K562 (cell line): ENCODE data around the gene S100A1. TPM values are rescaled to one million over a fixed set of nuclear protein-coding genes. Genes with fewer than 3 reads are reported as not detected.

Experiments
- CREB1 ChIP-seq, 2 experiments: sonication (generic) in 1 of 2; formaldehyde crosslinking in 1 of 2; IDR thresholded peaks; 2 replicates each; pipeline versions ENCODE4 v1.6.1 to v1.8.0; 2012 to 2022; ENCODE audit warnings: inconsistent platforms in 1 of 2, mild to moderate bottlenecking in 1 of 2, missing genetic modification reagents in 1 of 2, moderate library complexity in 1 of 2
- FOXJ2 ChIP-seq: fragments of 200-800 bp; sonication (Bioruptor generic); IDR thresholded peaks from 2 replicates; pipeline ENCODE4 v1.6.1; 2016; ENCODE audit warnings: missing genetic modification characterization, missing compliant biosample characterization
- GTF2E2 ChIP-seq: fragments of 200-800 bp; sonication (Bioruptor generic); IDR thresholded peaks from 2 replicates; pipeline ENCODE4 v1.6.1; 2016; ENCODE audit warnings: missing genetic modification characterization, missing compliant biosample characterization
- MXI1 ChIP-seq: IDR thresholded peaks from 2 replicates; pipeline ENCODE4 v1.6.1; 2011; ENCODE audit warnings: low read depth, mild to moderate bottlenecking, improper control_type of control experiment, low read length
- NR4A1 ChIP-seq, 2 experiments: fragments of 250-450 bp in 1 of 2; fragments of 450-650 bp in 1 of 2; sonication (Bioruptor Pico) in 1 of 2; IDR thresholded peaks; 2 replicates each; pipeline versions ENCODE4 v1.4.0 to v1.6.1; 2016 to 2020; ENCODE audit warnings: mild to moderate bottlenecking in 2 of 2, missing compliant biosample characterization in 1 of 2, missing genetic modification characterization in 1 of 2, moderate library complexity in 1 of 2
- PCBP1 ChIP-seq: fragments of 200-400 bp; formaldehyde crosslinking; IDR thresholded peaks from 2 replicates; pipeline ENCODE4 v1.6.1; 2018; ENCODE audit warnings: mild to moderate bottlenecking, low read depth, low read length; ENCODE audit not compliant: poor library complexity, severe bottlenecking
- POLR2AphosphoS5 ChIP-seq: IDR thresholded peaks from 2 replicates; pipeline ENCODE4 v1.6.1; 2011; ENCODE audit warnings: mild to moderate bottlenecking, low read depth, low read length, moderate library complexity; ENCODE audit not compliant: control insufficient read depth, insufficient read depth
- PRMT5 ChIP-seq: sonication (generic); formaldehyde crosslinking; IDR thresholded peaks from 2 replicates; pipeline ENCODE4 v1.5.0; 2020; ENCODE audit warnings: missing genetic modification reagents
- SMAD1 ChIP-seq: fragments of 150-350 bp; IDR thresholded peaks from 2 replicates; pipeline ENCODE4 v1.6.1; 2014; ENCODE audit warnings: low read length, low read depth; ENCODE audit not compliant: partially characterized antibody
- SMARCA5 ChIP-seq: fragments of 450-650 bp; IDR thresholded peaks from 2 replicates; pipeline ENCODE4 v1.6.1; 2016
- STAT5A ChIP-seq: IDR thresholded peaks from 2 replicates; pipeline ENCODE4 v1.6.1; 2012; ENCODE audit warnings: low read length, inconsistent platforms, borderline replicate concordance
- TAF1 ChIP-seq: IDR thresholded peaks from 2 replicates; pipeline ENCODE4 v1.6.1; 2011; ENCODE audit warnings: mild to moderate bottlenecking, low read length, moderate library complexity; ENCODE audit not compliant: insufficient read depth, control insufficient read depth, severe bottlenecking; ENCODE audit errors: extremely low read depth
- polyA plus RNA-seq, 8 experiments: library from polyadenylated mRNA; depleted of rRNA in 4 of 8; stranded (reverse) in 5 of 8; unstranded in 3 of 8; fragments of >200 nt; fragmentation: Nextera tagmentation in 2 of 8; fragmentation: Illumina TruSeq in 1 of 8; extraction: Ambion mirVana in 2 of 8; extraction: Trizol in 1 of 8; gene quantifications; 2 replicates each; pipeline versions ENCODE4 v1.2.1 to v1.2.3, GENCODE V29; 2011 to 2014; ENCODE audit warnings: inconsistent platforms in 1 of 8, missing spikeins in 1 of 8
- total RNA-seq, 7 experiments: library from RNA; depleted of rRNA in 6 of 7; stranded (reverse); fragments of >200 nt in 6 of 7; fragmentation: Illumina TruSeq in 2 of 7; extraction: Trizol in 2 of 7; gene quantifications; 2 replicates each; pipeline versions ENCODE4 v1.2.1 to v1.2.3, GENCODE V29; 2011 to 2021; ENCODE audit warnings: low replicate concordance in 1 of 7
- TF ChIP-seq, protein P1 (sequence below): fragments of 450-650 bp; IDR thresholded peaks from 2 replicates; pipeline ENCODE4 v1.6.1; 2016; ENCODE audit warnings: low read depth

Gene S100A1
- total and polyA plus RNA-seq, 9 of the 15 experiments (the other 6 are each of a cell fraction or from before 2014, with no cell fraction given) = 0.44 to 30.1 (median 12.7) TPM

DNA sequence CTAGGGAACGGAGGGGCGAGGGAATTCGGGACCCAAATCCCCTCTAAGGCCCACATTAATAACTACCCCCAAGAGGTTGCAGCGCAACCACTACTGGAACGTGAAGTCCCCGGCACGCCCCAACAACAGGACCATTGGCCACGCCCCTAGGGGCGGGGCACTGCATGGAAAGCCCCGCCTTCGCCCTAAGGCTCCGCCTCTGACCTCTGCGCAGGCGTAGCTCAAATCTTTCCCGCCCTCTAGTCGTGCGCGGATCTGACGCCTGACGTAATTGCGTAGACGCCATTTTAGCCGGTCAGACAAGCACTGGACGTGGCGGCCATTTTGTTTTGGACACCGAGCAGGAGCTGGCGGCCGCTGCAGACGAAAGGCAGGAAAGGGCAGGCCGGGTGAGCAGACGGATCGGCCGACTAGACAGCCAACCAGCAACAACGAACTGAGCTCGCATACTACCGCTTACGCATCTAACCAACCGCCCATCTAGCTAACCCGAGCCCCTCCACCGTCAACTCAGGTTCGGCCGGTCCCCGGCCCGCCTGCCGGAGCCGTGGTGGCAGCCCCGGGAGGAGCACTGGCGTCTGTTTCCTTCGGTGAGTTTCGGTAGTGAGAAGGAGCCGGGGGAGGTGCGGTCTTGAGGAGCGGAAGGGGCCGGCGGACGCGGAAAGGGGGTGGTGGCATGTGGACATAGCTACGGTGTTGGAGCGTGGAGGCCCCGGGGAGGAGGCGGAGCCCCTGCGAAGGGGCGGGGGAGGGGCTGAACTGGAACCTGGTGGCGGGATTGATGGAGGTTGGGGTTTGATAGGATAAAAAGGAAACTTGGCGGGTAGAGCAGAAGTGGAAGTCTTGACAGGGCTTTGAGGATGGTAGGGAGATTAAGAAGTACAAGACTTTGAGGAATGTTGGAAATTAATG is 5.8 kb downstream of the S100A1 start, which contains the start of gene CHTOP (continued):
- TF ChIP-seq STAT5A = no peak
- TF ChIP-seq PRMT5 (CRISPR knock-in tag) = 0 out of 2 replicates have a peak, but pooled peaks have one; percentile 34
- peak; percentile 83 for TF ChIP-seq CREB1 (IDR thresholded peaks at IDR 0.05)
- peak; percentile 82 for TF ChIP-seq CREB1 (CRISPR knock-in tag; IDR thresholded peaks at IDR 0.05)
- peak; percentile 68 for TF ChIP-seq MXI1
- TF ChIP-seq NR4A1 (CRISPR knock-in tag; IDR thresholded peaks at IDR 0.05) = no peak
- TF ChIP-seq NR4A1 (tag; IDR thresholded peaks at IDR 0.05) = 0 out of 2 replicates have a peak, but pooled peaks have one; percentile 20
- peak; percentile 75 for TF ChIP-seq PCBP1
- peak; percentile 72 for TF ChIP-seq FOXJ2 (tag)
- TF ChIP-seq GTF2E2 (tag) = peak; percentile 97
- TF ChIP-seq, protein P1, sequence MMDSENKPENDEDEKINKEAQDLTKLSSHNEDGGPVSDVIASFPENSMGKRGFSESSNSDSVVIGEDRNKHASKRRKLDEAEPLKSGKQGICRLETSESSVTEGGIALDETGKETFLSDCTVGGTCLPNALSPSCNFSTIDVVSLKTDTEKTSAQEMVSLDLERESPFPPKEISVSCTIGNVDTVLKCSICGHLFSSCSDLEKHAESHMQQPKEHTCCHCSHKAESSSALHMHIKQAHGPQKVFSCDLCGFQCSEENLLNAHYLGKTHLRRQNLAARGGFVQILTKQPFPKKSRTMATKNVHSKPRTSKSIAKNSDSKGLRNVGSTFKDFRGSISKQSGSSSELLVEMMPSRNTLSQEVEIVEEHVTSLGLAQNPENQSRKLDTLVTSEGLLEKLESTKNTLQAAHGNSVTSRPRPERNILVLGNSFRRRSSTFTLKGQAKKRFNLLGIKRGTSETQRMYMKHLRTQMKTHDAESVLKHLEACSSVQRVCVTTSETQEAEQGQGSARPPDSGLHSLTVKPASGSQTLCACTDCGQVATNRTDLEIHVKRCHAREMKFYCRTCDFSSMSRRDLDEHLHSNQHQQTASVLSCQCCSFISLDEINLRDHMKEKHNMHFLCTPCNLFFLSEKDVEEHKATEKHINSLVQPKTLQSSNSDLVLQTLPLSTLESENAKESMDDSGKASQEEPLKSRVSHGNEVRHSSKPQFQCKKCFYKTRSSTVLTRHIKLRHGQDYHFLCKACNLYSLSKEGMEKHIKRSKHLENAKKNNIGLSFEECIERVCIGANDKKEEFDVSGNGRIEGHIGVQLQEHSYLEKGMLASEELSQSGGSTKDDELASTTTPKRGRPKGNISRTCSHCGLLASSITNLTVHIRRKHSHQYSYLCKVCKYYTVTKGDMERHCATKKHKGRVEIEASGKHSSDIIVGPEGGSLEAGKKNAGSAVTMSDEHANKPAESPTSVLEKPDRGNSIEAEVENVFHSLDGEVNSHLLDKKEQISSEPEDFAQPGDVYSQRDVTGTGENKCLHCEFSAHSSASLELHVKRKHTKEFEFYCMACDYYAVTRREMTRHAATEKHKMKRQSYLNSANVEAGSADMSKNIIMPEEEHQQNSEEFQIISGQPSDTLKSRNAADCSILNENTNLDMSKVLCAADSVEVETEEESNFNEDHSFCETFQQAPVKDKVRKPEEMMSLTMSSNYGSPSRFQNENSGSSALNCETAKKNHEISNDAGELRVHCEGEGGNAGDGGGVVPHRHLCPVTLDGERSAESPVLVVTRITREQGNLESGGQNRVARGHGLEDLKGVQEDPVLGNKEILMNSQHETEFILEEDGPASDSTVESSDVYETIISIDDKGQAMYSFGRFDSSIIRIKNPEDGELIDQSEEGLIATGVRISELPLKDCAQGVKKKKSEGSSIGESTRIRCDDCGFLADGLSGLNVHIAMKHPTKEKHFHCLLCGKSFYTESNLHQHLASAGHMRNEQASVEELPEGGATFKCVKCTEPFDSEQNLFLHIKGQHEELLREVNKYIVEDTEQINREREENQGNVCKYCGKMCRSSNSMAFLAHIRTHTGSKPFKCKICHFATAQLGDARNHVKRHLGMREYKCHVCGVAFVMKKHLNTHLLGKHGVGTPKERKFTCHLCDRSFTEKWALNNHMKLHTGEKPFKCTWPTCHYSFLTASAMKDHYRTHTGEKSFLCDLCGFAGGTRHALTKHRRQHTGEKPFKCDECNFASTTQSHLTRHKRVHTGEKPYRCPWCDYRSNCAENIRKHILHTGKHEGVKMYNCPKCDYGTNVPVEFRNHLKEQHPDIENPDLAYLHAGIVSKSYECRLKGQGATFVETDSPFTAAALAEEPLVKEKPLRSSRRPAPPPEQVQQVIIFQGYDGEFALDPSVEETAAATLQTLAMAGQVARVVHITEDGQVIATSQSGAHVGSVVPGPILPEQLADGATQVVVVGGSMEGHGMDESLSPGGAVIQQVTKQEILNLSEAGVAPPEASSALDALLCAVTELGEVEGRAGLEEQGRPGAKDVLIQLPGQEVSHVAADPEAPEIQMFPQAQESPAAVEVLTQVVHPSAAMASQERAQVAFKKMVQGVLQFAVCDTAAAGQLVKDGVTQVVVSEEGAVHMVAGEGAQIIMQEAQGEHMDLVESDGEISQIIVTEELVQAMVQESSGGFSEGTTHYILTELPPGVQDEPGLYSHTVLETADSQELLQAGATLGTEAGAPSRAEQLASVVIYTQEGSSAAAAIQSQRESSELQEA = peak; percentile 31; the same call in 1 of the 2 replicates
- peak; percentile 80 for TF ChIP-seq SMAD1
- peak; percentile 87 for TF ChIP-seq POLR2AphosphoS5
- peak; percentile 91 for TF ChIP-seq TAF1
- TF ChIP-seq SMARCA5 = 0 out of 2 replicates have a peak, but pooled peaks have one; percentile 57
